ENCODE data around the gene SDS. TPM values are rescaled to one million over a fixed set of nuclear protein-coding genes. Genes with fewer than 3 reads are reported as not detected.

SDS gene
- total RNA-seq, 1 donor from 2014 or later: not detected

DNA sequence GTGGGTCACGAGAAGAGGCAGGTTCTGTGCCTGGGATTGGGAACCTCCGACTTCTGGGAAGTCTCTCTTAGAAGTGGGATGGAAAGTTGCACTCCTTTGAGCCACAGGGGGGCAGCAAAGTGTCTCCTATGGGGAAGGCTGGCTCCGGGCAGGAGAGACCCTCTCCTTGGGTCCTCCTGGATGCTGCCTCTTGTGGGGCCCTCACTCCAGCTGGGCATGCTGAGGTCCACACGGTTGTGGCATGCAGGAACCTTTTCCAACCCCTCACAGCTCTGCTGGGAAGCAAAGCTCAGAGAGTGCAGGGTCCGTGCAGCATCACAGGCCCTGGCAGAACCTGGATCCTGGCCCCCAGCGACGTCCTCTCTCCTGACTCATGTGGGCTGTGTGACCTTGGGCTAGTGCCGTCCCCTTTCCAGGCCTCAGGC lies 35.9 kb upstream of the SDS start:
- H3K4me1 Mint-ChIP-seq (ENCODE audit: unreplicated experiment): no peaks in the 10 kb centered on the region
- DNase-seq (ENCODE audit: extremely low spot score, unreplicated experiment): no peak
- no peaks in the 10 kb centered on the region for H3K9me3 Mint-ChIP-seq
- H3K4me3 Mint-ChIP-seq: no peak overlapping the region
- H3K36me3 Mint-ChIP-seq: no peaks in the 10 kb centered on the region
- peaks cover 27% of the 10 kb centered on the region for H3K27me3 Mint-ChIP-seq
- no peak overlapping the region for H3K27ac Mint-ChIP-seq
- TF ChIP-seq CTCF (conservative IDR thresholded peaks at IDR 0.05): peak; percentile 83

- Mint-ChIP-seq H3K4me3 (no peak overlapping the region), H3K9me3 (no peaks in the 10 kb centered on the region), H3K4me1 (ENCODE audit: unreplicated experiment) (no peaks in the 10 kb centered on the region), H3K36me3 (no peaks in the 10 kb centered on the region), H3K27me3 (peaks cover 24% of the 10 kb centered on the region), H3K27ac (no peak overlapping the region)
- DNase-seq (ENCODE audit: extremely low spot score, unreplicated experiment): no peak
- no peak for TF ChIP-seq CTCF (conservative IDR thresholded peaks at IDR 0.05)
Observed at GRCh38 chr12:113439301-113439597, 35.6 kb upstream of the SDS start.

DNA sequence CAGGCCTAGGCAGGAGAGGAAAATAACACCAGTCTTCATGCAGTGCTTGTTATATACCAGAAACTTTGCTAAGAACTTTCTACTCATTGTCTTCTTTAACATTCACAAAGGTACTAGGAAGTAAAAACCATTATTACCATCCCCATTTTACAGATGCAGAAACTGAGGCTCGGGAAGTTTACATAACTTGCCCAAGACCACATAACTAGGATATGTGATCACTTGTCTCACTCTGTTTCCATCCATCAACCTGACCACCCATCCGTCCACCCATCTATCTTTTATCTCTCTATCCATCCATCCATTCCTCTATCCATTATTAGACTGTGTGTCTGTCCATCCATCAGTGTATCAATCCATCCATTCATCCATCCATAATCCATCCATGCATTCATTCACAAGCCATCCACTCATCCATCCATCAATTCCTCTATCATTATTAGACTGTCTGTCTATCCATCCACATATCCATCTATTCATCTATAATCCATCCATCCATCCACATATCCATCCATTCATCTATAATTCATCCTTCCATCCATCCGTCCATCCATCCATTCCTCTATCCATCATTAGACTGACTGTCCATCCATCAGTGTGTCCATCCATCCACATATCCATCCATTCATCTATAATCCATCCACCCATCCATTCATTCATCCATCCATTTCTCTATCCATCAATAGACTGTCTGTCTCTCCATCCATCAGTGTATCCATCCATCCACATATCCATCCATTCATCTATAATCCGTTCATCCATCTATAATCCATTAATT lies 35.0 kb upstream of the SDS start:
- TF ChIP-seq CTCF (conservative IDR thresholded peaks at IDR 0.05): no peak

GRCh38 chr12:113437729-113438100 lies 34.0 kb upstream of the SDS start:
- DNase-seq (ENCODE audit: extremely low spot score, unreplicated experiment): no peak
- no peak for TF ChIP-seq CTCF (conservative IDR thresholded peaks at IDR 0.05)
- Mint-ChIP-seq H3K9me3 (no peaks in the 10 kb centered on the region), H3K4me1 (ENCODE audit: unreplicated experiment) (no peaks in the 10 kb centered on the region), H3K27ac (no peak overlapping the region), H3K27me3 (peaks cover 15% of the 10 kb centered on the region), H3K36me3 (no peaks in the 10 kb centered on the region), H3K4me3 (no peak overlapping the region)

More for the DNA sequence above, 35.0 kb upstream of the SDS start:
- Mint-ChIP-seq H3K36me3 (no peaks in the 10 kb centered on the region), H3K9me3 (no peaks in the 10 kb centered on the region), H3K27ac (no peak overlapping the region), H3K4me3 (no peak overlapping the region), H3K4me1 (ENCODE audit: unreplicated experiment) (no peaks in the 10 kb centered on the region), H3K27me3 (peaks cover 21% of the 10 kb centered on the region)
- DNase-seq (ENCODE audit: extremely low spot score, unreplicated experiment): no peak

- TF ChIP-seq CTCF (conservative IDR thresholded peaks at IDR 0.05): no peak
- Mint-ChIP-seq H3K27ac (no peak overlapping the region), H3K9me3 (no peaks in the 10 kb centered on the region), H3K27me3 (peaks cover 12% of the 10 kb centered on the region), H3K4me1 (ENCODE audit: unreplicated experiment) (no peaks in the 10 kb centered on the region), H3K36me3 (no peaks in the 10 kb centered on the region), H3K4me3 (no peak overlapping the region)
- DNase-seq (ENCODE audit: extremely low spot score, unreplicated experiment): no peak
Observed at GRCh38 chr12:113436993-113437728, 33.5 kb upstream of the SDS start.
